Karpas-422 (cell line): ENCODE results near the gene OR1L4. TPM values are rescaled to one million over a fixed set of nuclear protein-coding genes. Genes with fewer than 3 reads are reported as not detected.

Experiments used
- total RNA-seq: library from RNA; depleted of rRNA; stranded (reverse); fragments of >200 nt; shearing (Covaris generic); gene quantifications from 2 replicates; pipeline ENCODE4 v1.2.3, GENCODE V29; 2014; ENCODE audit warnings: low replicate concordance; rRNA removed

OR1L4 gene
- total RNA-seq, 1 experiment from 2014 or later, result 0.78 TPM

Other genes starting within 250 kb of the OR1L4 start
- not detected in 2 replicates for gene OR1J1, start 246.1 kb upstream of the OR1L4 start, total RNA-seq
- gene OR1J2, start 213.2 kb upstream of the OR1L4 start, total RNA-seq, result not detected in 2 replicates
- gene OR1J4, start 204.8 kb upstream of the OR1L4 start, total RNA-seq, result not detected in 2 replicates
- gene OR1N1, start 196.7 kb upstream of the OR1L4 start, total RNA-seq, result not detected in 2 replicates
- not detected in 2 replicates for gene OR1N2, start 170.9 kb upstream of the OR1L4 start, total RNA-seq
- 0.40 TPM in 1 of 2 replicates, not detected in the other for gene OR1L8, start 140.6 kb upstream of the OR1L4 start, total RNA-seq
- not detected in 2 replicates for gene OR1Q1, start 109.3 kb upstream of the OR1L4 start, total RNA-seq
- not detected in 2 replicates for gene OR1B1, start 66.4 kb upstream of the OR1L4 start, total RNA-seq
- not detected in 2 replicates for gene OR1L1, start 62.3 kb upstream of the OR1L4 start, total RNA-seq
- gene OR1L3, start 48.9 kb upstream of the OR1L4 start, total RNA-seq, result not detected in 2 replicates
- gene OR1L6, start 18.3 kb downstream of the OR1L4 start, total RNA-seq, result not detected in 2 replicates
- gene OR5C1, start 64.9 kb downstream of the OR1L4 start, total RNA-seq, result not detected in 2 replicates
- not detected in 2 replicates for gene OR1K1, start 76.1 kb downstream of the OR1L4 start, total RNA-seq
- gene PDCL, start 104.6 kb downstream of the OR1L4 start, total RNA-seq, result 10.0 and 15.1 TPM in 2 replicates
- 58.5 and 93.8 TPM in 2 replicates for gene RC3H2, start 181.4 kb downstream of the OR1L4 start, total RNA-seq
- 10.8 and 26.5 TPM in 2 replicates for gene ZBTB6, start 189.3 kb downstream of the OR1L4 start, total RNA-seq
- gene ZBTB26, start 207.5 kb downstream of the OR1L4 start, total RNA-seq, result 7.6 and 21.8 TPM in 2 replicates
- gene RABGAP1, start 217.0 kb downstream of the OR1L4 start, total RNA-seq, result 46.0 and 85.1 TPM in 2 replicates